ENCODE data around the gene SLC24A3. TPM values are rescaled to one million over a fixed set of nuclear protein-coding genes. Genes with fewer than 3 reads are reported as not detected.

SLC24A3 gene
- total and polyA plus RNA-seq, 2 experiments from 2014 or later = 0.81 to 2.5 TPM

- TF ChIP-seq POLR2AphosphoS5 (IDR thresholded peaks at IDR 0.05; ENCODE audit: low read depth) = no peak
- no peak for TF ChIP-seq NANOG (IDR thresholded peaks at IDR 0.05; ENCODE audit: borderline replicate concordance)
- TF ChIP-seq CTCF (conservative IDR thresholded peaks at IDR 0.05; ENCODE audit: low read depth in 2 of 2) = no peak
- TF ChIP-seq REST (IDR thresholded peaks at IDR 0.05; ENCODE audit: unreplicated experiment) = no peak
- TF ChIP-seq STAT1 (IDR thresholded peaks at IDR 0.05; ENCODE audit: unreplicated experiment) = no peak
These were observed 523.0 kb downstream of the SLC24A3 start (continued) for GRCh38 chr20:19735446-19735845.

- Mint-ChIP-seq H3K9me3 (no peaks in the 10 kb centered on the region), H3K4me1 (peaks cover 8% of the 10 kb centered on the region; the same call in 2 of the 3 replicates), H3K4me3 (no peak overlapping the region), H3K27me3 (ENCODE audit: insufficient read depth, low read depth, poor library complexity) (peaks cover 2% of the 10 kb centered on the region), H3K27ac (no peak overlapping the region), H3K36me3 (ENCODE audit: low read depth) (no peaks in the 10 kb centered on the region)
- no peaks in the 10 kb centered on the region for H3K27me3 ChIP-seq (ENCODE audit: insufficient read depth)
- no peaks in the 10 kb centered on the region for H3F3A ChIP-seq (replicated peaks; ENCODE audit: low read depth)
- no peaks in the 10 kb centered on the region for H3K79me2 ChIP-seq (replicated peaks; ENCODE audit: insufficient read depth)
- no peaks in the 10 kb centered on the region for H3K36me3 ChIP-seq (ENCODE audit: insufficient read depth)
- no peaks in the 10 kb centered on the region for H3K9me2 ChIP-seq (ENCODE audit: insufficient read depth)
- H3K4me2 ChIP-seq = no peak overlapping the region
- H3K27ac ChIP-seq (ENCODE audit: low read depth) = no peak overlapping the region
- no peak for ATAC-seq
- DNase-seq (ENCODE audit: low spot score) = no peak
- H4K20me1 ChIP-seq (replicated peaks; ENCODE audit: insufficient read depth) = no peaks in the 10 kb centered on the region
- no peaks in the 10 kb centered on the region for H3K4me1 ChIP-seq (ENCODE audit: insufficient read depth)
- H3K4me3 ChIP-seq = no peak overlapping the region
- H2AFZ ChIP-seq = no peak overlapping the region
- TF ChIP-seq ZNF114 (CRISPR knock-in tag; IDR thresholded peaks at IDR 0.05) = no peak
- no peak for TF ChIP-seq EZH2phosphoT487 (IDR thresholded peaks at IDR 0.05; ENCODE audit: unreplicated experiment)
- no peak for TF ChIP-seq POLR2AphosphoS5 (IDR thresholded peaks at IDR 0.05; ENCODE audit: low read depth)
These were observed 524.6 kb downstream of the SLC24A3 start for GRCh38 chr20:19737025-19737424.

GRCh38 chr20:19738951-19739350, 526.5 kb downstream of the SLC24A3 start:
- DNase-seq (ENCODE audit: low spot score) (no peak), ATAC-seq (no peak)
- Histone ChIP-seq H3K9me2 (ENCODE audit: insufficient read depth) (peaks cover 2% of the 10 kb centered on the region; the same call in 1 of the 2 replicates), H3K27ac (ENCODE audit: low read depth) (no peak overlapping the region), H3F3A (replicated peaks; ENCODE audit: low read depth) (no peaks in the 10 kb centered on the region), H3K27me3 (ENCODE audit: insufficient read depth) (no peaks in the 10 kb centered on the region), H4K20me1 (replicated peaks; ENCODE audit: insufficient read depth) (no peaks in the 10 kb centered on the region), H3K4me3 (no peak overlapping the region), H2AFZ (no peak overlapping the region), H3K4me2 (no peak overlapping the region), H3K36me3 (ENCODE audit: insufficient read depth) (no peaks in the 10 kb centered on the region), H3K79me2 (replicated peaks; ENCODE audit: insufficient read depth) (no peaks in the 10 kb centered on the region), H3K4me1 (ENCODE audit: insufficient read depth) (no peaks in the 10 kb centered on the region)
- H3K27me3 Mint-ChIP-seq (ENCODE audit: insufficient read depth, low read depth, poor library complexity) = peaks cover 3% of the 10 kb centered on the region
- peaks cover 22% of the 10 kb centered on the region for H3K4me1 Mint-ChIP-seq
- no peaks in the 10 kb centered on the region for H3K36me3 Mint-ChIP-seq (ENCODE audit: low read depth)
- no peak overlapping the region for H3K4me3 Mint-ChIP-seq
- no peaks in the 10 kb centered on the region for H3K9me3 Mint-ChIP-seq
- H3K27ac Mint-ChIP-seq = no peak overlapping the region
- TF ChIP-seq ETS1 (IDR thresholded peaks at IDR 0.05) (no peak), JUNB (IDR thresholded peaks at IDR 0.05; ENCODE audit: unreplicated experiment) (no peak)
